Measurements from ENCODE around the gene CSH1.
"Not testable (repeated sequence)": the region's sequence is repeated elsewhere in the genome, so short reads cannot be mapped to it uniquely, and the experiment has no call there.

Gene CSH1

GRCh38 chr17:63866625-63867024 is 29.7 kb downstream of the CSH1 start:
- not testable (repeated sequence) for DNase-seq (ENCODE audit: low spot score)

GRCh38 chr17:63859257-63859656 is 37.1 kb downstream of the CSH1 start:
- no peak for DNase-seq (ENCODE audit: low spot score)

GRCh38 chr17:63856425-63856824 is 39.9 kb downstream of the CSH1 start:
- DNase-seq (ENCODE audit: low spot score): not testable (repeated sequence)

- DNase-seq (ENCODE audit: low spot score): no peak
These were observed 41.2 kb downstream of the CSH1 start for GRCh38 chr17:63855185-63855584.

GRCh38 chr17:63854709-63855108 is 41.7 kb downstream of the CSH1 start:
- no peak for DNase-seq (ENCODE audit: low spot score)

GRCh38 chr17:63853260-63853659 is 43.1 kb downstream of the CSH1 start:
- DNase-seq (ENCODE audit: low spot score): no peak

GRCh38 chr17:63850401-63850800 is 46.0 kb downstream of the CSH1 start:
- DNase-seq (ENCODE audit: low spot score): no peak

GRCh38 chr17:63848834-63849689 is 47.3 kb downstream of the CSH1 start:
- peak; percentile 92 for DNase-seq (ENCODE audit: low spot score)

GRCh38 chr17:63847525-63848249 is 48.7 kb downstream of the CSH1 start:
- no peak for DNase-seq (ENCODE audit: low spot score)

- DNase-seq (ENCODE audit: low spot score): no peak
These were observed 50.9 kb downstream of the CSH1 start for GRCh38 chr17:63845509-63845908.

All from CD4-positive, alpha-beta T cell treated with Interleukin-6 at 100 ng/mL for 8 hours (primary cell).